Endothelial cell (in vitro differentiated cells): ENCODE measurements around the gene LAMB2. TPM values are rescaled to one million over a fixed set of nuclear protein-coding genes. Genes with fewer than 3 reads are reported as not detected.
A peak's percentile ranks its signal among the peaks of the same experiment; 100 is the strongest.

Source experiments
- DNase-seq: peaks from one replicate; pipeline ENCODE4 v3.0.0; 2021; ENCODE audit warnings: low spot score
- H3K27ac Mint-ChIP-seq: one replicate; pipeline ENCODE4 v1.8.0; 2021; ENCODE audit warnings: mixed read lengths, inconsistent platforms; ENCODE audit not compliant: unreplicated experiment
- H3K27me3 Mint-ChIP-seq: one replicate; pipeline ENCODE4 v1.8.0; 2021; ENCODE audit warnings: mild to moderate bottlenecking, moderate library complexity, mixed read lengths, inconsistent platforms; ENCODE audit not compliant: unreplicated experiment
- H3K36me3 Mint-ChIP-seq: one replicate; pipeline ENCODE4 v1.8.0; 2021; ENCODE audit warnings: mild to moderate bottlenecking, low read depth, mixed read lengths, inconsistent platforms; ENCODE audit not compliant: unreplicated experiment
- H3K4me1 Mint-ChIP-seq: one replicate; pipeline ENCODE4 v1.8.0; 2021; ENCODE audit warnings: mild to moderate bottlenecking, mixed read lengths, inconsistent platforms; ENCODE audit not compliant: unreplicated experiment
- H3K4me3 Mint-ChIP-seq: one replicate; pipeline ENCODE4 v1.8.0; 2021; ENCODE audit warnings: mild to moderate bottlenecking, mixed read lengths, inconsistent platforms; ENCODE audit not compliant: unreplicated experiment
- H3K9me3 Mint-ChIP-seq: one replicate; pipeline ENCODE4 v1.8.0; 2021; ENCODE audit warnings: mixed read lengths, inconsistent platforms; ENCODE audit not compliant: unreplicated experiment
- total RNA-seq: library from RNA; stranded (reverse); fragmentation: NEBNext Ultra II Directional; extraction: Animal tissue kit (Norgen Biotek cat#: 25700); gene quantifications from one replicate; pipeline ENCODE4 v1.2.1, GENCODE V29; 2021; ENCODE audit not compliant: unreplicated experiment
- TF ChIP-seq, protein P1 (sequence below): fragments of 200-600 bp; sonication (generic); IDR thresholded peaks from one replicate; pipeline ENCODE4 v1.5.0; 2021; ENCODE audit warnings: antibody characterized with exemption; ENCODE audit not compliant: unreplicated experiment

LAMB2 gene
- total RNA-seq, 1 donor from 2014 or later: 259 TPM

DNA sequence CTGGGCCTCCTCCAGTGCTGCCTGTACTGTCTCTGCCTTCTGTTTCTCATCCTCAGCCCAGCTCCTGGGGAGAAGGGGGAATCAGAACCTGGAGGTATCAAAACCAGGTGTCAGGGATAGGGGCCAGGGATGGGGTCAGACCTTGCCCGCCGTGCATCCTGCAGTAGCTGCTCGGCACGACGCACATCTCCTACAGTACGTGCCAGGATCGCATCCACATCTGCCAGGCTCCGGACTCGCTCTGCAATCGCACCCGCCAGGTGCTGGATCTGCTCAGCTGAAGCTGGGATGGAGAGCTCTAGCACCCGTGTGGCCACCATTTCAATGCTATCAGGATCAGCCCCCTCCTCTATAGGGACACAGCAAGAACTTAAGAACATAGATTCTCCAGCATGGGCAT is 10.8 kb downstream of the LAMB2 start:
- peaks cover 5% of the 10 kb centered on the region for H3K4me1 Mint-ChIP-seq
- H3K27me3 Mint-ChIP-seq: peaks cover 5% of the 10 kb centered on the region
- no peaks in the 10 kb centered on the region for H3K9me3 Mint-ChIP-seq
- DNase-seq: no peak
- H3K4me3 Mint-ChIP-seq: peak overlapping the region; percentile 83
- peak overlapping the region; percentile 75 for H3K27ac Mint-ChIP-seq
- TF ChIP-seq, protein P1, sequence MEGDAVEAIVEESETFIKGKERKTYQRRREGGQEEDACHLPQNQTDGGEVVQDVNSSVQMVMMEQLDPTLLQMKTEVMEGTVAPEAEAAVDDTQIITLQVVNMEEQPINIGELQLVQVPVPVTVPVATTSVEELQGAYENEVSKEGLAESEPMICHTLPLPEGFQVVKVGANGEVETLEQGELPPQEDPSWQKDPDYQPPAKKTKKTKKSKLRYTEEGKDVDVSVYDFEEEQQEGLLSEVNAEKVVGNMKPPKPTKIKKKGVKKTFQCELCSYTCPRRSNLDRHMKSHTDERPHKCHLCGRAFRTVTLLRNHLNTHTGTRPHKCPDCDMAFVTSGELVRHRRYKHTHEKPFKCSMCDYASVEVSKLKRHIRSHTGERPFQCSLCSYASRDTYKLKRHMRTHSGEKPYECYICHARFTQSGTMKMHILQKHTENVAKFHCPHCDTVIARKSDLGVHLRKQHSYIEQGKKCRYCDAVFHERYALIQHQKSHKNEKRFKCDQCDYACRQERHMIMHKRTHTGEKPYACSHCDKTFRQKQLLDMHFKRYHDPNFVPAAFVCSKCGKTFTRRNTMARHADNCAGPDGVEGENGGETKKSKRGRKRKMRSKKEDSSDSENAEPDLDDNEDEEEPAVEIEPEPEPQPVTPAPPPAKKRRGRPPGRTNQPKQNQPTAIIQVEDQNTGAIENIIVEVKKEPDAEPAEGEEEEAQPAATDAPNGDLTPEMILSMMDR: no peak
- peaks cover 30% of the 10 kb centered on the region for H3K36me3 Mint-ChIP-seq

DNA sequence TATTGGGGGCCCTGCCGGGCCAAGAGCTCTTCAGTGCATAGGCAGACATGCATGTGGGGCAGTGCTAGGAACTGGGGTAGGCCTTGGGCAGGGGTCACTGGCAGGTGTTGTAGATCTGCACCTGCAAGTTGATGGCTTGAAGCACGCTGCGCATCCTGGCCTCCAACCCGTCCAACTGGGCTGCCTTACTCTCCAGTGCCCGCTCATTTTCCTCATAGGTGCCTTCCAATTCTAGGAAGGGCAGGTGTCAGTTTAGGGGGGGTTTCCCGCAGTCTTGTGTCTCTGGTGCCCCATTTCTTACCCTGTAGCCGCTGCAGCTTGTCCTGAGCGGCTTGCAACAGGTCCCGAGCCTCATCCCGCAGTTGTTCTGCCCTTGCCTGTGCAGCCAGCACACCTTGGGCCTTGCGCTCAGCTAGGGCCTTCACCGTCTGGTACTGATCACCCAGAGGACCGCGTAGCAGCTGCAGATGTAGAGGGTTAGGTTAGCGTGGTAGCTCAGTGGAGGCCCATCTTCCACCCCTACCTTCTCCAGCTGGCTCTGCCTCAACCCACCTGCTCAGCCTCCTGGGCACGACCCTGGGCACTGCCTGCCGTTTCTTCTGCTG is 11.6 kb downstream of the LAMB2 start:
- H3K27me3 Mint-ChIP-seq: peaks cover 5% of the 10 kb centered on the region
- DNase-seq: no peak
- peaks cover 29% of the 10 kb centered on the region for H3K36me3 Mint-ChIP-seq
- H3K4me3 Mint-ChIP-seq: peak overlapping the region; percentile 83
- TF ChIP-seq, protein P1: no peak
- H3K4me1 Mint-ChIP-seq: peaks cover 5% of the 10 kb centered on the region
- H3K27ac Mint-ChIP-seq: no peak overlapping the region
- no peaks in the 10 kb centered on the region for H3K9me3 Mint-ChIP-seq

DNA sequence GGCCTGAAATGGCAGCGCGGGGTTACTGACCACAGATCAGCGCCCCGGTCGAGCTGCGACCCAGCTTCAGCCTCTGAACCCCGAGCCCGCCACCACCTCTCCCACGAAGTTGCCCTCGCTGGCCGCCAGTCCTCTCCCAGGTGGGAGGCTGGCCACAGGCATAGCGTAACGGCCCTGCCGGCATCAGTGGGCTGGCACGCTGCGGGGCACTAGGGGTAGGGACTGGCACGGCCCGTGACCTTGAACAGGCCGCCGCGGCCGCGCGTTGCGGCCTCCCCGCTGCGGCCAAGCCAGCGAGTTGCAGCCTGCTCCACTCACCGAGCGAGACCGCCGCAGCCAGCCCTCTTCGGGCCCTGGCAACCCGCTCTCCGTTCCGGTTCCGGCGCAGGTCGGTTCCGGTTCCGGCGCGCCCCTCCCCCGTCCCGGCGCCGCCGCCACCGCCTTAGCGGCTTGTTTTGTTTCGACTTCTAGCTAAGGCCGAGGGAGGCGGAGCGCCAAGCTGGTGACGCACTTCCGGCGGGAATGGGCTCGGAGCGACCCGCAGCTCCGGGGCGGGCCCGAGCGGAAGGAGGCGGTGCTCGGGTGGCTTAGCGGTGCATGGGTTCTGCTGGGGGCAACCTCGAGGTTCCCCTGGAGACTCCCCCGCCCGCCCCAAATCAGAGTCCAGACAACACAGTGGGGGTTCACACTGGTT is 12.3 kb downstream of the LAMB2 start, which contains the start of gene USP19:
Gene USP19, minus strand, starts transcription at position 386 of the 694 bp plus-strand sequence. CDS start 1,678 bp downstream, outside the sequence.
- Mint-ChIP-seq H3K4me3 (peak within 1 kb of the TSS; percentile 93), H3K9me3 (no peaks in the 10 kb centered on the region), H3K4me1 (peaks cover 5% of the 10 kb centered on the region), H3K36me3 (peaks cover 27% of the 10 kb centered on the region), H3K27ac (peak within 1 kb of the TSS; percentile 92), H3K27me3 (peaks cover 5% of the 10 kb centered on the region)
- TF ChIP-seq, protein P1: no peak
- peak; percentile 88 for DNase-seq

DNA sequence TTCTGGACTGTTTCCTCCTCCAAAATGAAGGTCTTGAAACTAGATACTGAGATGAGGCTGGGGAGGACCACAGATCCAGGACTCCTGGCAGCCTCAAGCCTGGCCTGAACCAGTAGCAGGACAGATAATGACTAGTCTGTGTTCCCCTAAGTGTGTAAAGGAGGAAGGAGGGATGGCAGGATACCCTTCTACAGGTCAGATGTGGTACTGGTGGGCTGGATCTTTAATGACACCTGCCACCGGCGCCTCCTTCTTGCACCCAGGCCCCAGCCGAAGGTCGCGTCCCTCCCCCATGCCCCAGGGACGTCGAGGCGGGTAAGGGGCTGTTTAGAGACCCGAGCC is 12.8 kb downstream of the LAMB2 start:
- Mint-ChIP-seq H3K27me3 (peaks cover 3% of the 10 kb centered on the region), H3K4me3 (peak overlapping the region; percentile 93), H3K4me1 (peaks cover 5% of the 10 kb centered on the region), H3K36me3 (peaks cover 27% of the 10 kb centered on the region), H3K9me3 (no peaks in the 10 kb centered on the region), H3K27ac (peak overlapping the region; percentile 92)
- DNase-seq: no peak
- TF ChIP-seq, protein P1: no peak

DNA sequence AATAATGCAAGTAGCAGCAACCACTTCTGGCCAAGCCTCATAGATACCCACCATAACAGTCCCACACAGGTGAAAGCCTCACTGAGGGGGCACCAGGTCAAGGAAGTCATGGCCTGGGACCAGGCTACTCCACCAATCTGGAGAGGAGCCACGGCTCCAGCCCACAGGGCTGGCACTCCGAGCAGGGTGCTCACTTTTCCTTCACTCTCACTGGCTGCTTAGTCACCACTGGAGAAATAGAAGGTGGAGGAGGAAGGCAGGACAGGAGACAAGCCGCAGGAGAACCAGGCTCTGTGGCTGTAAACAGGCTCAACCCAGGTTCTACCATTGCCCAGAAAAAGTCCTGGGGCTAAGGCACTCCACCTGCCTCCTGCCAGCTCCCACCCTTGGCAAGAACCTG is 13.4 kb downstream of the LAMB2 start:
- Mint-ChIP-seq H3K4me1 (peaks cover 5% of the 10 kb centered on the region), H3K9me3 (no peaks in the 10 kb centered on the region), H3K4me3 (no peak overlapping the region), H3K27ac (peak overlapping the region; percentile 92), H3K27me3 (peaks cover 2% of the 10 kb centered on the region), H3K36me3 (peaks cover 24% of the 10 kb centered on the region)
- no peak for DNase-seq
- TF ChIP-seq, protein P1: no peak
